Urinary bladder (tissue), 4 donors: ENCODE data around the gene PALD1. TPM values are rescaled to one million over a fixed set of nuclear protein-coding genes. Genes with fewer than 3 reads are reported as not detected.

Experiments
- DNase-seq: peaks from one replicate; pipeline ENCODE4 v3.0.0-alpha.2; 2015; ENCODE audit errors: extremely low spot score
- H3K27ac ChIP-seq: one replicate; pipeline ENCODE4 v1.5.1; 2013; ENCODE audit warnings: low read depth, mild to moderate bottlenecking, moderate library complexity
- H3K36me3 ChIP-seq: one replicate; pipeline ENCODE4 v1.6.1; 2013; ENCODE audit warnings: mild to moderate bottlenecking, moderate library complexity; ENCODE audit not compliant: insufficient read depth
- H3K4me1 ChIP-seq: one replicate; pipeline ENCODE4 v1.6.1; 2013; ENCODE audit warnings: mild to moderate bottlenecking, moderate library complexity; ENCODE audit not compliant: insufficient read depth
- H3K4me3 ChIP-seq: one replicate; pipeline ENCODE4 v1.5.1; 2013; ENCODE audit warnings: low read depth, low read length
- WGBS: extraction: QIAGEN DNeasy Blood & Tissue Kit; methylation state at CpG from one replicate; pipeline ENCODE4 v1.1.7; 2013; 5-methylcytosine and 5-hydroxymethylcytosine counted together
- polyA plus RNA-seq: library from polyadenylated mRNA; stranded (reverse); fragments of 200-250 nt; gene quantifications from one replicate; pipeline ENCODE4 v1.2.3, GENCODE V29; 2013
- total RNA-seq: library from RNA; depleted of rRNA; stranded (reverse); fragments of >200 nt; gene quantifications from one replicate; pipeline ENCODE4 v1.2.3, GENCODE V29; 2014
- donor health status: healthy with polysubstance abuse.
- donor health status: healthy.

PALD1 gene
- total and polyA plus RNA-seq, 2 donors: 5.7 to 10.2 TPM

DNA sequence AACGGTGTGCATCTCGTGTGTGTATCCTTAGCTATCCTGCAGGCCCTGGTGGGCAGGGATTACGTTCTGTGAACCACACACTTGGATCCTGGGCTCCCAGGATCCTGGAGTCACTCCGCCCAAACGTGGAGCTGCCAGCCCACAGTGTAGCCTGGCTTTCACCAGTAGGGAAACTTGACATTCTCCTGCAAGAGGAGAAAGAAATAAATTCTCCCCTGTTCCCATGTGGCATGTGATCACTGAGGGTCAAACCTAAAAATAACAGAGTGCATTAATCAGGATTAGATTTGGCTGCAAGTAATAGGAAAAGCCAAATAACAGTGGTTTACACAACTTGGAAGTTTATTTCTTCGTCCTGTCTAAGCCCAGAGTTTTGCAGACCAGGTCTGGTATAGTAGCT, 32.3 kb downstream of the PALD1 start:
- no peak overlapping the region for H3K4me3 ChIP-seq
- 41% methylated on average over 6 of the region's 6 CpGs for WGBS
- no peak for DNase-seq
- peaks cover 4% of the 10 kb centered on the region for H3K4me1 ChIP-seq
- no peaks in the 10 kb centered on the region for H3K36me3 ChIP-seq
- no peak overlapping the region for H3K27ac ChIP-seq

DNA sequence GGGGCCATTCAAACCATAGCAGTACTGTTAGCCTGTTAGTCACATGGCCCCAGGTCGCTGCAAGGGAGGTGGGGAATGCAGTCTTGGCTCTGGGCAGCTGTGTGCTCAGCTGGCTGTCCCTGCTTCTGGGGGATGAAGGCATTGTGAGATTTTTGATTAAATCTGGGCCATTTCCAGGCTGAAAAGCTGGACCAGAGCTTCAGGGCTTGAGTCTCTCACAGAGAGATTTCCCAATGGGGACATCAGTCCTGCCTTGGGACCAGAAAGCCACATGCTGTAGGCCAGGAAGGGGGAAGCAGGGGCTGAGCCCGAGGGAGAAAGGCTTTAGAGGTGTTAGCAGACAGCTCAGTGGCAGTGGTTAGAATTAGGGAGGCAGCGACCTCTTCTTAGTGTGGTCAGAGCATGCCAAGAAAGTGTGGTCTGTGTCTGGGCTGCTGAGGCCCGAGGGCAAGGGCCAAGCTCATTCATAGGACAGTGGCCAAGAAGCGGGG, 33.6 kb downstream of the PALD1 start:
- H3K27ac ChIP-seq: no peak overlapping the region
- 55% methylated on average over 5 of the region's 5 CpGs for WGBS
- no peak for DNase-seq
- peaks cover 4% of the 10 kb centered on the region for H3K4me1 ChIP-seq
- H3K4me3 ChIP-seq: no peak overlapping the region
- H3K36me3 ChIP-seq: no peaks in the 10 kb centered on the region

DNA sequence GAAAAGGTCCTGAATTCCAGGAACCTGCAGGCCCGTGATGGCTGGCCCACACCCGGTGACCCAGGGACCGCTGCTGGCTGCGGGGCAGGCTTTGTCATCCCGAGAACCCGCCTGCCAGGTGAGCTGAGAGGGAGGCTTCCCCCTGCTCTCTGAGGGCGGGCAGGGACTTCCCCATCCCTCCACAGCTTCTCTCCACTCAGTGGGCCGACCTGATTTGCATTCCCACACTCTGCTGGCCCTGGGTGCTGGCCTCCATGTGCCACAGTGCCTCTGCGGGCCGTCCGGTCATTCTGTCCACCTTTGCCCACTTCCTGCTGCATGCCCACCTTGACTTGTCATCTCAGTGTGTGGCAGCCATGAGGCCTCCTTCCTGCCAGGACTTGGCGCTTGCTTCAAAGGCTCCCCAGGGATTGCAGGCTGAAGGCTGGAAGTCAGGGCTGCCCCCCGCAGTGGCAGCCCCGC, 35.3 kb downstream of the PALD1 start:
- no peak overlapping the region for H3K27ac ChIP-seq
- no peak for DNase-seq
- H3K36me3 ChIP-seq: no peaks in the 10 kb centered on the region
- 80% methylated on average over 14 of the region's 14 CpGs for WGBS
- H3K4me1 ChIP-seq: peaks cover 4% of the 10 kb centered on the region
- no peak overlapping the region for H3K4me3 ChIP-seq

DNA sequence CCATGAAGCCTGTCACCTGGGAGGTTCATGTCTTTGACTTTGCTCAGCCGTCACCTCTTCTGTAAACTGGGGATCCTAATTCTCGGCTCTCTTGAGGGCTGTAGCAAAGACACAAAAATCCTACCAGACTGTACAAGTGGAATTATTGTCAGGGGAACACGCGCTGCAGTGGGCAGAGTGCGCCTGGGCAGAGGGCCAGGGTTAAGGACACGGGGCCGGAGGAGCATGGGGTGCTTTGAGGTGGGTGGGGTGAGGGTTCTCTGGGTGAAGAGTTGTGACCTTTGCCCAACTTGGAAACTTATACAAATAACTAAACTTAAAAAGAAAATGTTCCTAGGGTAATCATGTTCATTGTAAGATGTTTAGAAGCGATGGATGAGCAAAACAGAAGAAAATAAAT, 36.0 kb downstream of the PALD1 start:
- no peak overlapping the region for H3K4me3 ChIP-seq
- H3K36me3 ChIP-seq: no peaks in the 10 kb centered on the region
- no peak for DNase-seq
- 89% methylated on average over 8 of the region's 8 CpGs for WGBS
- H3K27ac ChIP-seq: no peak overlapping the region
- peaks cover 4% of the 10 kb centered on the region for H3K4me1 ChIP-seq

DNA sequence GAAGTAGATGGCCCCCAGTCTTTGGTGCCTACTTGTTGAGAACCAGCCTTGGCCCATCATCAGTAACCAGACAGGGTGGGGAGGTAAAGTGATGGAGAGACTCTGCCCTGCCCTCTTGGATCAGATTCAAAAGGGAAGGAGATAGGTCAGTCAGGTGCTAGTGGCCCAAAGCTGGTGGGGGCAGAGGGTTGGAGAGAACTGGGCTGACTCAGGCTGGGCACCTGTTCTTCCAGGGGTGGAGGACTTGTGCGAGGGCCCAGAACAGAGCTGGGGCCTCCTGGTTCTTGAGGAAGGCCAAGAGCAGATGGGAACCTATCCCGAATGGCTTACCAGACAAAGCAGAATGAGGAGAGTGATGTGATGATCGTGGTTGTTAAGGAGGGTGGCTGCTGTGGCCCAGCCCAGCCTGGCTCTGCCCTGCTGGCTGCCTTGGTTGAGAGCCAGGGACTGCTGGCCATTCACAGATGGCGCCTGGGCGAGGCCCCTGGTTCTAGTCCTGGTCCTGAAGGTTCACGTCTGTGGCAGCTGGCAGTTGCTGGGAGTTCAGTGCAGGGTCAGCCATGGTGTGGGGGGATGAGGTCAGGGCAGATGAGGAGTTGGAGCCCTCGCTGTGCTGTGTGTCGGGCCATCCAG, 36.6 kb downstream of the PALD1 start:
- WGBS: 90% methylated on average over 8 of the region's 8 CpGs
- H3K27ac ChIP-seq: no peak overlapping the region
- no peak overlapping the region for H3K4me3 ChIP-seq
- no peaks in the 10 kb centered on the region for H3K36me3 ChIP-seq
- DNase-seq: no peak
- H3K4me1 ChIP-seq: peaks cover 4% of the 10 kb centered on the region

DNA sequence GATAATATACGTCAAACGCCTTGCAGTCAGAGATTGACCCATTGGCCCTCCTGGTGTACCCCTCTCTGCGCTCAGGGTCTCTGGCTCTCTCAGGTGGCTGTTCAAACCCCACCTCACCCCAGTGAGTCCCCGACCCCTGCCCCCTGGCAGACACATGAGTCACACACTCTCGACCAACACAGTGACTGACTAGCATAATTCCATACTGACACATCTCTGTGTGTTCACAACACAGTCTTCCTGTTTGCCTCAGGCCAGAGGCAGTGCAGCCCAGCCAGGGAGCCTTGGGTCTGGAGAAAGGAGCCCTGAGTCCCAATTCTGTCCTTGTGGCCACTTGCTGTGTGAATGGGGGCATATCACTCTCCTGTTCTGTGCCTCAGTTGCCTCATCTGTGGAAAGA, 40.1 kb downstream of the PALD1 start:
- H3K36me3 ChIP-seq: no peaks in the 10 kb centered on the region
- no peak for DNase-seq
- no peak overlapping the region for H3K27ac ChIP-seq
- 92% methylated on average over 5 of the region's 5 CpGs for WGBS
- no peaks in the 10 kb centered on the region for H3K4me1 ChIP-seq
- H3K4me3 ChIP-seq: no peak overlapping the region

DNA sequence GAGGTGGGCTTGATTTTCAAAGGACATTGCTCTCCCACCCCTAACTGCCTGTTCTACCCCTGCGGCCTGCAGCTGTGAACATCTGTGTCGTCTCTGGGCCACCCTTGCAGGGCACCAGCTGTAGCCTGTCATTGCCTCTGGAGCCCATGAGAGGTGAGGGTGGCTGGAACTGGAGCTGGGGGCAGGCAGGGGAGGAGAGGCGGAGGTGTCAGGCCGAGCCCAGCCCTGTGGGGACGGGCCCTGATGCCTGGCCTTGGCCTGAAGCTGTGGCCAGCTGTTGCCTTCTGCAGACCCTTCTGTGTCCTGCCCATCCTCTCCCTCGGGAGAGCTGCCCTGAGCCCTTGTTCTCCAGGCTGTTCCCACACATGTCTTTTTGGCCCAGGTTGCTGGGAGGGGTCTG, 44.5 kb downstream of the PALD1 start:
- H3K27ac ChIP-seq: no peak overlapping the region
- 63% methylated on average over 6 of the region's 6 CpGs for WGBS
- DNase-seq: no peak
- H3K4me1 ChIP-seq: no peaks in the 10 kb centered on the region
- no peak overlapping the region for H3K4me3 ChIP-seq
- no peaks in the 10 kb centered on the region for H3K36me3 ChIP-seq

DNA sequence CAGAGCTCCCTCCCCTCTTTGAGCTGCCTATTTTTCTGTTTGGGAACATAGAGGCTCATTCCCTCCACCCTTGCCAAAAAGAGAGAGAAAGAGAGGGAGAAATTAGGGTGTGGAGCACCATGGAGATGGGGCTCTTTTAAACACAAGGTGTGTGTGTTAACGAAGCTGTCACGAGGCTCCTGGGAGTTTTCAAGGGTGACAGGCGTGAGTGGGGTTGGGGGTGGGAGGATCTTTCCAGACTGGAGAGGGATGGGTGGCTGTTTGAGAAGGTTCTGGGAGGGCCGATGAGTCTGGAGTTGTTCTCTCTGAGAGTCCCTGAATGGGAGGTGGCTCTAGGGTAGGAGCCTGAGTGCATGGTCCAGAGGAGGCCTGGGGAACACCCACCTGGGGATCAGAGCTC, 45.0 kb downstream of the PALD1 start:
- no peaks in the 10 kb centered on the region for H3K36me3 ChIP-seq
- WGBS: 72% methylated on average over 4 of the region's 4 CpGs
- H3K4me3 ChIP-seq: no peak overlapping the region
- H3K27ac ChIP-seq: no peak overlapping the region
- no peak for DNase-seq
- no peaks in the 10 kb centered on the region for H3K4me1 ChIP-seq

DNA sequence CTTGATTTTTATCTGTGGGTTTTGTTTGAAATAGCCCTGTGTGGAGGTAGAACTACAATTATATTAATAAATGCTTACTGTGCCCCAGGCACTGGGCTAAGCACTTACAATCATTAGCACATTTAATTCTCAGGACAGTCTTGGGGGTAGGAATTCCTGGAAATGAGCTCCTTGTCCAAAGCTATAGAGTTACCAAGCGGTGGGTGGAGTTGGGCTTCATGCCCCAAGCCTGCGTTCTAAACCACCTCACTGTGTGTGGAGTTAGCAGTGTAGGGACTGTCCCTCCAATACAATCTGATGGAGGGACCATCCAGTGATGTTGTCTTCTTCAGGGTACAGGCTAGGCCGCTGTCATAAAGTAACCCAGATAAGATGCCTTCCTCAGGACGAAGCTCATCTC, 49.7 kb downstream of the PALD1 start:
- Histone ChIP-seq H3K4me1 (no peaks in the 10 kb centered on the region), H3K36me3 (no peaks in the 10 kb centered on the region), H3K4me3 (no peak overlapping the region), H3K27ac (no peak overlapping the region)
- DNase-seq: no peak
- WGBS: 89% methylated on average over 4 of the region's 4 CpGs

DNA sequence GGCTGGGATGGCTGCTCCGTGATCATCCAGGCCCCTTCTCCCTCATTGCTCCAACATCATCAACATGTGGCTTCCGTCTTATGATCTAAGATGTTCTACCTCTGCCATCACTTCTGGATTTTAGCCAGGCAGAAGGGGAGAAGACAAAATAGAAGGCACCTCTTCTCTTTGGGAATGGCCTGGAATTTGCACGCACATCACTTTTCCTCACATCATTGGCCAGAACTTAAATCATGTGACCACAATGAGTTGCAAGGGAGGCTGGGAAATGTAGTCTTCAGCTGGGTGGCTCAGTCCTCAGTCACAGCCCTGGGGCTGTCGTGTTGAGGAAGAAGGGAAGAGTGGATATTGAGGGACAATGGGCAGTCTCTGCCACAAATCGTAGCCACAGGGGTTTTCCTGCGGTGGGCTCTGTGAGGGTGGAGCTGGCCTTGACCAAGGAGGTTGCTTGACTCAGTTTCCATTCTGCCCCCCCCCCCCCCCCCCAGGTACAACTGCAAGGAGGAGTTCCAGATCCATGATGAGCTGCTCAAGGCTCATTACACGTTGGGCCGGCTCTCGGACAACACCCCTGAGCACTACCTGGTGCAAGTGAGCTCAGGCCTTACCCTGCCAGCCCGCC, 50.3 kb downstream of the PALD1 start:
- no peaks in the 10 kb centered on the region for H3K36me3 ChIP-seq
- no peak for DNase-seq
- H3K27ac ChIP-seq: no peak overlapping the region
- no peaks in the 10 kb centered on the region for H3K4me1 ChIP-seq
- WGBS: 85% methylated on average over 10 of the region's 10 CpGs
- H3K4me3 ChIP-seq: no peak overlapping the region

DNA sequence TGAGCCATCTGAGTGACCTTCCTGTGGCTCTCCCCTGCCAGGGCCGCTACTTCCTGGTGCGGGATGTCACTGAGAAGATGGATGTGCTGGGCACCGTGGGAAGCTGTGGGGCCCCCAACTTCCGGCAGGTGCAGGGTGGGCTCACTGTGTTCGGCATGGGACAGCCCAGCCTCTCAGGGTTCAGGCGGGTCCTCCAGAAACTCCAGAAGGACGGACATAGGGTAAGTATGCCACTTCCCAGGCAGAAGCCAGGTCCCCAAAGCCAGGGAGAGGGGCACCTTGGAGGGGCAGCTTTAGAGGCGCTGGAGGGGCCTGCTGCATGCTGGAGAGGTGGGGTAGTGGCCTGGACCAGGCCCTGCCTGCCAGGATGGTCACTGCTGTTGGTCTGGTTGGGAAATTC, 51.3 kb downstream of the PALD1 start:
- Histone ChIP-seq H3K4me3 (no peak overlapping the region), H3K27ac (no peak overlapping the region), H3K36me3 (no peaks in the 10 kb centered on the region), H3K4me1 (no peaks in the 10 kb centered on the region)
- DNase-seq: no peak
- 87% methylated on average over 8 of the region's 8 CpGs for WGBS

DNA sequence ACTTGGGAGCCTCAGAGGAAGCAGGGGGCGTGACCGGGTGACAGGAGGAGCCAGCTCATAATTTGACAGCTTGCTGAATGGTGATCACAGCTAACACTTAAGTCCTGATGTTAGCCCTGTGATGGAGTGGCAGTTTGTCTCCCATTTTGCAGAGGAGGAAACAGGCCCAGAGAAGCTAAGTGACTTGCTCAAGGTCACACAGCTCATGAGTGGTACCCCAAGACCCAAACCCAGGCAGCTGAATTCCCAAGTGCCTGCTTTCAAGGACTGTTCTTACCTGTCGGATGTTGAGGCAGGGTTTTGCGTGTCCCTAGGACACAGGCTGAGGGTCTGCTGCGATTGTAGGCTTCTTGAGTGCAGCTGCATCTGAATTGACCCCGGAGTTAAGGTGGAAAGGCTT, 51.7 kb downstream of the PALD1 start:
- H3K4me1 ChIP-seq: no peaks in the 10 kb centered on the region
- 98% methylated on average over 6 of the region's 6 CpGs for WGBS
- H3K4me3 ChIP-seq: no peak overlapping the region
- H3K27ac ChIP-seq: no peak overlapping the region
- H3K36me3 ChIP-seq: no peaks in the 10 kb centered on the region
- DNase-seq: no peak

DNA sequence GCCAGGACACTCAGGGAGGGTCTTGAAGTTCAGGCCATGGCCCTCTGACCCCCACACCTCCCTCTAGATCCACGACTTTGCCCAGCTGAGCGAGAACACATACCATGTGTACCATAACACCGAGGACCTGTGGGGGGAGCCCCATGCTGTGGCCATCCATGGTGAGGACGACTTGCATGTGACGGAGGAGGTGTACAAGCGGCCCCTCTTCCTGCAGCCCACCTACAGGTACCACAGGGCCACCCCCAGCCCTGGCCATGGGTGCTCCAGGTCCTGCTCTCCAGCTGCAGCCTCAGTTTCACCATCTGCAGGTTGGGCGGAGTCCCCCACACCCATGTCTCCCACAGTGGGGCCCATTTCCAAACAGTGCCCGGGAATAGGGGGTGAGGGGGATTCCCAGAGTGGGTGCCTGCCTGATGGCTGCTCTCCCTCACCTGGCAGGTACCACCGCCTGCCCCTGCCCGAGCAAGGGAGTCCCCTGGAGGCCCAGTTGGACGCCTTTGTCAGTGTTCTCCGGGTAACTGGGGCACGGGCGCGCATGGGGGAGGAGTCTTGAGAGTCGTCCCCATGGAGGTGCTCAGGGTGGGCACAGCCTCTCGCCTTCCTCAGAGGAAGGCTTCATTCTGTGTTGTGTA, 54.1 kb downstream of the PALD1 start:
- WGBS: 92% methylated on average over 17 of the region's 17 CpGs
- no peaks in the 10 kb centered on the region for H3K36me3 ChIP-seq
- H3K4me3 ChIP-seq: no peak overlapping the region
- H3K27ac ChIP-seq: no peak overlapping the region
- no peaks in the 10 kb centered on the region for H3K4me1 ChIP-seq
- DNase-seq: no peak

DNA sequence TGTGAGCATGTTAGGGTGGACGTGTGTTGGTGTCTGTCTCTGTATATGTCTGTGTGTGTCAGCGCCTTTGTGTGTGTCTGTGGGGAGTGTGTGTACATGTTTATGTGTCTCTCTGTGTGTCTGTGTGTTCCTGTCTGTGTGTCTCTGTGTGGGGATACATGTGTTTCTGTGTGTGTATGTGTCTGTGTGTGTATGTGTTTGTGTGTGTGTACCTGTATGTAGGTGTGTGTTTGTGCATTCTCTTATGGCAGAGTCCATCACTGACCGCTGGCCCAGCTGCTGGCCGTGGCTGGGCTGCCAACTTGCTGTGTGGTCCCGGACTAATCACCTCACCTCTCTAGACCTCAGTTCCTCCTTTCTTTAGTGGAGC, 54.6 kb downstream of the PALD1 start:
- no peaks in the 10 kb centered on the region for H3K36me3 ChIP-seq
- H3K4me3 ChIP-seq: no peak overlapping the region
- H3K4me1 ChIP-seq: no peaks in the 10 kb centered on the region
- no peak for DNase-seq
- no peak overlapping the region for H3K27ac ChIP-seq
- WGBS: 90% methylated on average over 5 of the region's 5 CpGs
